ENCODE results near the gene EXPH5. TPM values are rescaled to one million over a fixed set of nuclear protein-coding genes. Genes with fewer than 3 reads are reported as not detected.

Gene EXPH5
- total and polyA plus RNA-seq, 8 donors = 0.70 to 5.7 (median 3.2) TPM

GRCh38 chr11:108497317-108498045 lies 96.1 kb downstream of the EXPH5 start:
- whole genome bisulfite sequencing, 2 donors = 1% methylated on average over 30 of the region's 30 CpGs
- no peaks in the 10 kb centered on the region for H3K36me3 ChIP-seq
- ATAC-seq = peak; percentile 90 to 96 (median 92)
- H3K27ac ChIP-seq = peak overlapping the region; percentile 85 to 97 (median 94)
- TF ChIP-seq CTCF (IDR thresholded peaks at IDR 0.05) = no peak
- peaks cover 8 to 11% (median 10%) of the 10 kb centered on the region in 3 donors for H3K4me1 ChIP-seq
- DNase-seq = peak; percentile 77 to 90 (median 80)
- peak overlapping the region; percentile 63 to 80 (median 74) for H3K4me3 ChIP-seq
- no peaks in the 10 kb centered on the region for H3K27me3 ChIP-seq
- FAIRE-seq = peak; percentile 93
- intact Hi-C loops (cut with DNase I) = no loop called here
- no peaks in the 10 kb centered on the region for H3K9me3 ChIP-seq

- H3K4me3 ChIP-seq = peak overlapping the region in 2 of 4 donors; percentile 73 to 80
- ATAC-seq (peak in 1 of 4 donors; percentile 4), FAIRE-seq (no peak), DNase-seq (no peak)
- intact Hi-C loops (cut with DNase I) = no loop called here
- no peaks in the 10 kb centered on the region for H3K27me3 ChIP-seq
- peaks cover 8 to 11% (median 10%) of the 10 kb centered on the region in 3 donors for H3K4me1 ChIP-seq
- H3K36me3 ChIP-seq = no peaks in the 10 kb centered on the region
- H3K27ac ChIP-seq = peak overlapping the region; percentile 85 to 97 (median 94)
- 53 to 78% methylated on average over 7 of the region's 7 CpGs for WGBS, 2 donors
- TF ChIP-seq CTCF (IDR thresholded peaks at IDR 0.05) = no peak
- H3K9me3 ChIP-seq = no peaks in the 10 kb centered on the region
Measured at GRCh38 chr11:108496643-108497256, 96.8 kb downstream of the EXPH5 start.

- WGBS, 2 donors = 80 to 85% methylated on average over 3 of the region's 3 CpGs
Measured at GRCh38 chr11:108495326-108495725, 98.2 kb downstream of the EXPH5 start.

DNA sequence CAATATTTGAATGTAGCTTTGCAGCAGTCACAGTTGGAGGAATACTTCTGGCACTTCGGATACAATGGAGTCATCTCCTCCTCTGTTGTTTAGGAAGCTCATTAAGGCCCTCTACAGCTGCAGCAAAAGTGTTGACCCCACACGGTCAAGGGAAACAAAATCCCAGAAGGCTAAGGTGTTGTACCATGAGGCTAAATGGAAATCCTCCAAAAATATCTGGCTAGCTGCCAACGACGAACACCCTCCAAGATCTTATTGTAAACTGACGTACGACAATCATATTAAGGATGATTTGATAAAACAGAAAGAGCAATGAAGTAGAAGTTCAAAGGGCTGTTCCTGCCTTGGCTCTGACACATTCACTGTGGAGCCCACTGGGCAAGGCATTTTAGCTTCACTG lies 99.4 kb downstream of the EXPH5 start:
- intact Hi-C loops (cut with DNase I) = no loop called here
- Histone ChIP-seq H3K9me3 (no peaks in the 10 kb centered on the region), H3K4me1 (peaks cover 8 to 11% (median 10%) of the 10 kb centered on the region in 3 donors), H3K36me3 (peaks cover 0 to 13% (median 0%) of the 10 kb centered on the region in 3 donors), H3K27me3 (no peaks in the 10 kb centered on the region), H3K27ac (no peak overlapping the region), H3K4me3 (no peak overlapping the region)
- FAIRE-seq = no peak
- no peak for ATAC-seq
- 30 to 32% methylated on average over 6 of the region's 6 CpGs for WGBS, 2 donors
- TF ChIP-seq CTCF (IDR thresholded peaks at IDR 0.05) = no peak
- no peak for DNase-seq

More at GRCh38 chr11:108495326-108495725, 98.2 kb downstream of the EXPH5 start:
- DNase-seq = no peak
- intact Hi-C loops (cut with DNase I) = no loop called here
- H3K4me1 ChIP-seq = peaks cover 8 to 11% (median 10%) of the 10 kb centered on the region in 3 donors
- peaks cover 0 to 3% (median 0%) of the 10 kb centered on the region in 3 donors for H3K36me3 ChIP-seq
- TF ChIP-seq CTCF (IDR thresholded peaks at IDR 0.05) = no peak
- no peaks in the 10 kb centered on the region for H3K27me3 ChIP-seq
- ATAC-seq = no peak
- no peaks in the 10 kb centered on the region for H3K9me3 ChIP-seq
- FAIRE-seq = no peak
- H3K27ac ChIP-seq = no peak overlapping the region
- no peak overlapping the region for H3K4me3 ChIP-seq

Measured in pancreas (tissue), 10 donors.